Measurements from ENCODE around the gene DZANK1. TPM values are rescaled to one million over a fixed set of nuclear protein-coding genes. Genes with fewer than 3 reads are reported as not detected.
"Not testable (repeated sequence)": the region's sequence is repeated elsewhere in the genome, so short reads cannot be mapped to it uniquely, and the experiment has no call there.

Gene DZANK1
- 1.7 TPM for polyA plus RNA-seq (2013, experiment 1 of 2; ENCODE audit: insufficient read length)
- 1.5 TPM for polyA plus RNA-seq (2013, experiment 2 of 2; ENCODE audit: insufficient read length)

GRCh38 chr20:18466894-18467730 lies at the start of gene DZANK1, which contains the start of gene POLR3F:
TSS of gene DZANK1 (minus strand) at chr20:18467030. CDS start at chr20:18465358, 1,672 bp downstream.
TSS of gene POLR3F (plus strand) at chr20:18467390. CDS start at chr20:18467507, 117 bp downstream.
- DNase-seq: peak; percentile 96

- DNase-seq: no peak
Measured at GRCh38 chr20:18515973-18516372, 49.1 kb upstream of the DZANK1 start.

- no peak for DNase-seq
Measured at GRCh38 chr20:18514127-18514526, 47.3 kb upstream of the DZANK1 start.

- no peak for DNase-seq
Measured at GRCh38 chr20:18513208-18513607, 46.4 kb upstream of the DZANK1 start.

- no peak for DNase-seq
Measured at GRCh38 chr20:18511571-18511970, 44.7 kb upstream of the DZANK1 start.

GRCh38 chr20:18507218-18508191 lies 40.7 kb upstream of the DZANK1 start, which contains the start of gene SEC23B:
TSS of gene SEC23B (plus strand) at chr20:18507940. CDS start at chr20:18510836, 2,896 bp downstream.
- peak; percentile 96 for DNase-seq

- no peak for DNase-seq
Measured at GRCh38 chr20:18506744-18507143, 39.9 kb upstream of the DZANK1 start.

- DNase-seq: peak; percentile 13
Measured at GRCh38 chr20:18504479-18505060, 37.7 kb upstream of the DZANK1 start.

- not testable (repeated sequence) for DNase-seq
Measured at GRCh38 chr20:18501672-18502071, 34.8 kb upstream of the DZANK1 start.

GRCh38 chr20:18497603-18498002 lies 30.8 kb upstream of the DZANK1 start:
- DNase-seq: no peak

GRCh38 chr20:18496740-18497592 lies 30.1 kb upstream of the DZANK1 start, which contains the start of gene RBBP9:
TSS of gene RBBP9 (minus strand) at chr20:18497225. CDS start at chr20:18497167, 58 bp downstream.
- peak; percentile 77 for DNase-seq

- DNase-seq: peak; percentile 3
Measured at GRCh38 chr20:18496042-18496441, 29.2 kb upstream of the DZANK1 start.

GRCh38 chr20:18488301-18488700 lies 21.5 kb upstream of the DZANK1 start:
- no peak for DNase-seq

- no peak for DNase-seq
Measured at GRCh38 chr20:18481596-18481995, 14.8 kb upstream of the DZANK1 start.

GRCh38 chr20:18477821-18478220 lies 11.0 kb upstream of the DZANK1 start:
- no peak for DNase-seq

- no peak for DNase-seq
Measured at GRCh38 chr20:18477218-18477617, 10.4 kb upstream of the DZANK1 start.

- DNase-seq: no peak
Measured at GRCh38 chr20:18466574-18466893, 296 bp downstream of the DZANK1 start.

- DNase-seq: no peak
Measured at GRCh38 chr20:18465536-18466200, 1.2 kb downstream of the DZANK1 start.

- DNase-seq: no peak
Measured at GRCh38 chr20:18456600-18456999, 10.2 kb downstream of the DZANK1 start.

- DNase-seq: peak; percentile 12
Measured at GRCh38 chr20:18443886-18444285, 22.9 kb downstream of the DZANK1 start.

GRCh38 chr20:18440403-18440802 lies 26.4 kb downstream of the DZANK1 start:
- no peak for DNase-seq

Data from fibroblast of skin of abdomen (primary cell).